ENCODE results near the gene RAD21L1.
"Not testable (repeated sequence)": the region's sequence is repeated elsewhere in the genome, so short reads cannot be mapped to it uniquely, and the experiment has no call there.

Gene RAD21L1

DNA sequence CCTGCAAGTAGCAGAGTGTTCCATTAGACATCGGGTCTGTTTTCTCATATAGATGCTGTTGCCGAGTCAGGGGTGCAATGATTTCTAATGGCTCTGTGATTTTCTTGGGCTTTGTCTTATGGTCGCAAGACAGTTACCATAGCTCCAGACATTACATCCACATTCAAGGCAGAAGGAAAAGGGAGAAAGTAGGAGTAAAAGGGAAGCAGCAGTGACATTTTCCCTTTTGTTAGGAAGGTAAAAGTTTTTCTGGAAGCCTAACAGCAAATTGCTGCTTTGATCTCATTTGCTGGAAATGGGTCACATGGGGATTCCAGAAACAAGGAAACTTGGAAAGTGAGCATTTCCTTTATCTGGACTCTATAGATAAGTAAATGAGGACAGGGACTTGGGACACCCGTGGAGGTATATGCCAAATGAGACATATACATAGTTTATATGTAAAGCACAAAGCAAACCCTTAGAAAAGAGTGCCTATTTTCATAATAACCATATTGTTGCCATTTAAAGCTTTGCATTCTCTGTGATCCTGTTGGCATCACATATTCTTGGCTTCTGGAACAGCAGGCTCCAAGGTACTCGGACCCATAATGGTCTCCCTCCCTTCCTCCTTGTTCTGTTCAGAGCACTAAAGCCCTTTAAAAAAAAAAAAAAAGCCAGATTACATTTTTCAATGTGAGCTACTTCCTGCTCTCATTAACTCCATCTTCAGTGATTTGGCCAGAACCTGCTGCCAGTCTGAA, 22.9 kb upstream of the RAD21L1 start, which contains the start of gene C20orf202:
TSS of gene C20orf202 (plus strand) at position 693 of the 743 bp plus-strand sequence. CDS start 132 bp downstream, outside the sequence.
- DNase-seq, result no peak

DNA sequence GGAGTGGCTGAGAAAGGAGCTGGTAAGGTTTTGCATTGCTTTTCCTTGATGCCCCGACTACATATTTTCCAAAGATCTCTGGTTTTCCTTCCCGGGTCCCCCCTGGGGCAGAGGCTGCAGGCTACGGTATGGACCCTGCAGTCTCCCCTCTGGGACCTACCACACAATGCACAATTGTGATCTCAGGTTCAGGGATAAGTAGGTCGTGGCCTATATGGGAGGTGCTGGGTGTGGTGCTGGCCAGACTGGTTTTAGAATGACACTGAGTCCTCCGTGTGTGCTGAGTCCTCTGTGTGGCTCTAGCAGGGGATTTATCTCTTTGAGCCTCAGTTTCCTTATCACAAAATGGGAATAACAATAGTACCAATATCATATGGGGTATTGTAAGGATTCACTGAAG, 22.2 kb upstream of the RAD21L1 start:
- DNase-seq, result no peak

DNA sequence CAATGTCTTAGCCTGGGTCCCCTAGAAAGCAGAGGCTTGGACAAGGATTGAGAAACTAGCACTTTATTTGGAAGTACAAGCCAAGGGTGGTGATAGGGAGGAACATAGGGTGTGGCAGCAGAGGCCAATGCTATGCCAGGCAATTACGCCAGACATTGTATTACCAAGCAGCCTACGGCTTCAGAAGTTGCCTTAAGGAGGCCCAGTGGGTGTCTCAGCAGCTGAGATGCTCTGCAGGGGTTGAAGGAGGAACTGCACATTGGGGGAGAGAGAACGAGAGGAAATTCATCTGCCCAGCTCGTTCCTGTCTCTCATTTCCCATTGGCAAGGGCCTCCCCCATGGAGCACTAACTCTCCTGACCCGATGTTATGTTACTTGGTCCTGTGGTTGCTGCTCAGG, 21.7 kb upstream of the RAD21L1 start:
- no peak for DNase-seq

DNA sequence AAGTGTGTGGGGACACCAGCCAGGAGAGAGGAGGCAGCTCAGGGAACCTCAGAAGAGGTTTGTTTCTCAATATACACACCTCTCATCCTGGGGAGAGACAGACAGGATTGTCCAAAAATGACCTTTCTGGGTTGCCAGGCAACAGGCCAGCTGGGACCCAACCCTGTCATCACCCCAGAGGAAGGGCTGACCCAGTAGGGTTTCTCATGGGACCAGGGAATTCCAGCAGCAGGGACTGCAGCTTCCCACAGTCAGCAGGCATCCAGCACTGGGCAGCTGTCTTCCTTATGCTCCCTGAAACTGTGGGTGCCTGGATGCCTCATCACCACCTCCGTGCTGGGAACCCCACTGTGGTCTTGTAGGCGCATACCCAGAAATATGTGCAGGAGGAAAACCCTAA, 21.3 kb upstream of the RAD21L1 start:
- no peak for DNase-seq

DNA sequence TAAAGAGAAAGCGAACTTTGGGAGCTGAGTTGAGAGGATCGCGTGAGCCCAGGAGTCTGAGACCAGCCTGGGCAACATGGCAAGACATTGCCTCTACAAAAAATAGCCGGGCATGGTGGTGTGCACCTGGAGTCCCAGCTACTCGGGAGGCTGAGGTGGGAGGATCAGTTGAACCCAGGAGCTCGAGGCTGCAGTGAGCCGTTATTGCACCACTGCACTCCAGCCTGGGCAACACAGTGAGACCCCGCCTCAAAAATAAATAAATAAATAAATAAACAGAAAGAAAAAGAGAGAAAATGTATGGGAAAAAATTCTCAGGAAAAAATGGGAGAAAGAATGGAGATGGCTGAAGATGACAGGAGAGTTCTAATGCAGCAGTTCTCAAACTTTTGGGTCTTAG, 20.0 kb upstream of the RAD21L1 start:
- no peak for DNase-seq

DNA sequence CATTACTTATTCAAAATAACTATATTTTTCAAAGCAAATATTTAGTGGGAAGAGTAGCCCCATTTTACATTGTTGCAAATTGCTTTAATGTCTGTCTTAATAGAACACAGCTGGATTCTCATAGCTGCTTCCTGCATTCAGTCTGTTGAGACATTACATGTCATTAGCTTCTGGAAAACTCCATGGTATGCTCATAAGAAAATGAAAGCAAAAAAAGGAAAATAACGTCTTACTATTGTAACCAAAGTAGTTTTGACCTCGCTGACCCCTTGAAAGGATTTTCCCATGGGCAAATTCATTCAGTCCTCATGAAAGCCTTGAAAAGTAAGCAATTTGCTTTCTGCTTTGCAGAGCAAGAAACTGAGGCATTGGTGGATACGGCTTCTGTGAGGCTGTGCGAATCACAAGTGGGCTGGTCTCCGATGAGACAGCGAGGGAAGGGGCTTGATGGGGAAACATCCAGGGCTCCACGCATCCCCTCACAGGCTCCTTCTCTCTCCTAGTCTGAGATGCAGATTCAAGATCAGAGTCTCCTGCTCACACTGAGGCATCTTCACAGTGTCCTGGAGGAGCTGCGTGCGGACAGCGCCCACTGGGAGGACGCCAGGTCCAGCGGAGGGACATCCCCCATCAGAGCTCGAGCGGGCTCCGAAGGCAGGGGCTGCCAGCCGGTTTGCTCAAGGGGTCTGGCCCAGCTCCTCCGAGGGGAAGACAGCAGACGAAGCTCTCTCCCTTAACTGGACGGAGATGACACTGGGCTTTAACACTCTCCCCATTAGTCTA, 19.3 kb upstream of the RAD21L1 start:
- DNase-seq, result no peak

DNA sequence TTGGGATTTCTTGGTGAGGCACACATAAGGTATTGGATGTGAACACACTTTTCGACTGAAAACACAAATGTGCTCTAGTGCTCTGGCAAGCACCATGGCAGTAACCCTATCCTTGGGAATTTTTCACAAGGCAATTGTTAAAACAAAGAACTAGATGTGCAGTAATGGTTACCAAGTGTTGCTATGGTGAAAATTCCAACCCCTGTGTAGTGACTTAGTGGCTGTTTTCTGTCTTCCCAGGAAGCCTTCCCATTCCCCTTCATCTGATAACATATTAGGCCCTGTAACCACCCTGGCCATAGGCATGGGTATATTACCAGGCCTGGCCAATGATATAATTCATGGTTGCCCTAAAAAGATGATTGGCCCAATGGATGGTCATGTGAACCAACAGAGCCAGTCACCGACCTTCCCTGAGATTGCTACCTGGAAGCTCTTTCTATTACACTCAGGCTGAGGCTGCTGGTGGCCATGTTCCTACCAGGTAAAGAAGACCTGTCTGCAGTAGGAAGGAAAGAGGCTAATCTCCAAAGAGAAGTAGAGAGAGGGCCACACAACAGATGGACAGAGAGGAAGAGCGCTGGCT, 18.5 kb upstream of the RAD21L1 start:
- DNase-seq, result no peak

DNA sequence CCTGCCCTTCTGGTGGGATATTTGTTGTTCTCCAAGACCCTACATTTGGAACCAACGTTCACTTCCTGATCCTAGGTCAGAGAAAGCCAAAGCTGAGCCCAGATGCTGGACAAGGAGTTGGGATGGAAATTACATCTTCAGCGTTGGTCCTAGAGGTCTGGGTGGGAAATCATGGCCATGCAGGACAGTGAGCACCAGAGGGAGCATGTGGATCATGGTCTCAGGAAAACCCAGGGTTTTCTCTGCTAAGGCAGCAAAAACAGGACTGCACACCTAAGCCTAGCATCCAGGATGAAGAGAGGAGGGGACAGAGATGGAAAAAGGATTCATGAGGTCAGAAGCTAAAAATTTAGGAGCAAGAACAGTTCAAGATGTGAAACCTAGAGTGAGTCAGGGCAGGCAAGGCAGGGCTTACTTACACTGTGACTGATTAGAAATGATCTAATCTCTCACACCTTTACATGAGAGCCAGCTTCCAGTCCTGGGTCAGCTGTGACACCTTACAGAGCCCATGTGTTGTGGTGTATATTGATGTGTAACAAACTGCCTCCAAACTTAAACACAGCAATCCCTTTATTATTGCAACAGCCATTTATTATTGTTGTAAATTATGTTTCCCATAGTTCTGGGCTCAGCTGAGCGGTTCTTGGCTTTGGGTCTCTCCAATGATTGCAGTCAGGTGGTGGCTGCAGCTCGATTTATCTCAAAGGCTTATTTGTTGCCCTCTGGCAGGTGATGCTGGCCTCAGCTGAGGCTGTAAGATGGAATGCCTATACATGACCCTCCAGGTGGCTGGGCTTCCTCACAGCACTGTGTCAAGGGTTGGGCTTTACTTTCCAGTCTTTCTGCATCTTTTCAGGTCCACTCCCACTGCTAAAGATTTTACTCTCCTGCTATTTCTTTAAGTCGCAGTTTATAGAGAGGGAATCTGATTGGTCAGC, 16.1 kb upstream of the RAD21L1 start:
- no peak for DNase-seq

DNA sequence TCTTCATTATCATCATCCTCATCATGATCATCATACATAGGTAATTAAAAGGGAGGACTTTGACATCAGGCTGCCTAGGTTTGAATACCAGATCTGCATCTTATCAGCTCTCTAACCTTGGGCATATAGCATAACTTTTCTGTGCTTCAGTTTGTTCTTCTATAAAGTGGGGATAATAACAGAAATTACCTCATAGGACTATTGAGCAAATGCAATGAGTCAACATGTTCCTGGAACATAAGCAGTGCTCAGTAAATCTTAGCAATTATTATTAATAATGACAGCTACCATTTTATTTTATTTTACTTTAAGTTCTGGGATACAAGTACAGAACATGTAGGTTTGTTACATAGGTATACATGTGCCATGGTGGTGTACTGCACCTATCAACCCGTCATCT, 15.3 kb upstream of the RAD21L1 start:
- no peak for DNase-seq

DNA sequence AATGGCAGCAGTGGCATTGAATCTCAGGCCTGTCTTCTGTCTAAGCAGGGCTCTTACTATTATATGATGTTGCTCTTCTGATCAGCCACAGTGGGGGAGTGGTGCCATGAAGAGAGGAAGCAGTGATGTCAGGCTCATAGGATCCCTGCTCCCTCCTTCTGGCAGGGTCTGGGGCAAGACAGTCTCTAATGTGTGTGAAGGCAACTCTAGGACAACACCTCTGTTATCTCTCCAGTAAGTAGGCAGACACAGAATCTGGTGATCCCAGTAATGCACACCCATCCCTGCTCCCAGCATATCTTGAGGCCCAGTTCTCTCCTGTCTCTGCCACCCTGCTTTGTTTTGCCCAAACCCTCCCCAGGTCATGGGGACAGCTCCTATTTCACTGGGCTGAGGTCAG, 13.8 kb upstream of the RAD21L1 start:
- DNase-seq, result no peak

DNA sequence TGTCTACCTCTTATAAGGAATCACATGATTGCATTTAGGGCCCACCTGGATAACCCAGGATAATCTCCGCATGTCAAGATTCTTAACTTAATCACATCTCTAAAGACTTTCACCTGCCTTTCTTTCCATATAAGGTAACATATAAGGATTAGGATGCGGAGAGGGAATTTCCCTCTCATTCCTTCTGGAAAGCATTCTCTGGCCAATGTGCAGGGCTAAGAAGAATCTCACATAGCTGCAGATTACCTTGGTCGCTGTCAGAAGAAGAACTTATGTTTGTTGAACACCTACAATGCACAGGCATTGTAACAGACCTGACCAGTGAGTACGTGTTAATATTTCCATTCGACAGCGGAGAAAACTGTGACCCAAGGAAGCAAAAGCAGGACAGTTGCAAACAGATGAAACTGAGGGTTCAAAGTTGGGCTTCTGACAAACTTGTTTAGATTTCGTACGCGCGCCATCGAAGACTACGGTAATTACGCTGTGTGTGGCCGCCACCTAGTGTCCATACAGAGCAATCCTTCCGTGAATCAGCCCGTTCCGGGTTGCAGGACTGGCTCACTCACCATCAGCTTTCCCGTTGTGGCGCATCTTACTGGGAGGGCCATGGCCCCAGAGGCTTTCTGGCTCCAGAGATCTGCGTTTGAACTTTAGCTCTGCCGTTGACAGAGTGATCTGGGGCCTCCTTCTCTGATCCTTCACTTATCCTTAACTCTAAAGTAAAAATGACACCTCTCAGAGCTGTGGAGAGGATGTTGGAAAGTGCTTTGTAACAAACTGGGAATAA, 13.0 kb upstream of the RAD21L1 start:
- DNase-seq, result peak; percentile 51

DNA sequence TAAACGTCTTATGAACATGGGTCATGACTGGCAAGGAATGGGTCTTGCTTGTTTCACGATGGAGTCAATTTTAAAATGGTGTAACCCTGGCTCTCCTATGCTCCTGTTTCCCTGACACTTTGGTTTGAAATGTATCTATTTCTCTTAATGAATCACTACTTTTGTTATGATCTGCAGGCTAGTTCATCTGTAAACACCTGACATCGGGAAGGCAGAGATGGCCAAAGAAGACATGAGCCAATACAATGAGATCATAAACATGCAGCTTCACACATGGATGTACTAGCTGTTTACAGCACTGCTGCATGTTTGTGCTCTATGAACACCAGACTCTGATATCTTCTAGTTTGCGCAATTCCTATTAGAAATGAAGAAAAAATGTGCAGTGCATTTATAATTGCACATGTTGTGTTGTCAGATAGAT, 11.0 kb upstream of the RAD21L1 start:
- DNase-seq, result no peak

DNA sequence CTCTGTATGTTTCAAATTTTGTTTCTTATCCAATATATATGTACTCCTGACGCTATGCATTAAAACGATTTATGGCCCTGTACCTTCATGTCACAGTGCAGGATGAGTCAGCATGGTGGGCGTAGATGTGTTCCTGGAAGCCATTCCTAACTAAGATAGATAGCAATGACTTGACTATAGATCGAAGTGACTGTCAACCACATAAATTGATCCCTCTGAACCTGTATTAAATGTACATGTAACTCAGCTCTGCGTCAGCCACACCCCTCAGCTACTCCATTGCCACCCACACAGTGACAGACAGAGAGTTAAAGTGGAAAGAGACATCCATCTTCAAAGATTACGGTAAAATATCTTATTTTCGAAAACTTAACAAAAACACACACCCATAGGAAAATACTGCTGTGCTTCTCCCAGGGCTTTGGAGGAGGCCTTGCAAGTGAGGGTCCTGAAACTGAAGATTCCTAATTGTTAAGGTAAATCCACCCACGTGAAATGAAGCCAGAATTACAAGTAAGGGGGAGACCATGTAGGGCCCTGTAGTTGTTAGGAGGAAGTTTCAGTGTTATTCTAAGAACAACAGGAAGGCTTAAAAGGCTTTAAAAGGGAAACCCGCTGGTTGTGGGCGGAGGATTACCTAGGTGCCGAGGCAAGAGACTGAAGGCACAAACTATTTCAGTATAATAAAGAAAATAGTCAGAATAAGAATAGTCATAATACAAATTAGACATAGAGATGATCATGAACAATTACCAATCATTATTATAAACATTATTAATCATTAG, 10.3 kb upstream of the RAD21L1 start:
- no peak for DNase-seq

DNA sequence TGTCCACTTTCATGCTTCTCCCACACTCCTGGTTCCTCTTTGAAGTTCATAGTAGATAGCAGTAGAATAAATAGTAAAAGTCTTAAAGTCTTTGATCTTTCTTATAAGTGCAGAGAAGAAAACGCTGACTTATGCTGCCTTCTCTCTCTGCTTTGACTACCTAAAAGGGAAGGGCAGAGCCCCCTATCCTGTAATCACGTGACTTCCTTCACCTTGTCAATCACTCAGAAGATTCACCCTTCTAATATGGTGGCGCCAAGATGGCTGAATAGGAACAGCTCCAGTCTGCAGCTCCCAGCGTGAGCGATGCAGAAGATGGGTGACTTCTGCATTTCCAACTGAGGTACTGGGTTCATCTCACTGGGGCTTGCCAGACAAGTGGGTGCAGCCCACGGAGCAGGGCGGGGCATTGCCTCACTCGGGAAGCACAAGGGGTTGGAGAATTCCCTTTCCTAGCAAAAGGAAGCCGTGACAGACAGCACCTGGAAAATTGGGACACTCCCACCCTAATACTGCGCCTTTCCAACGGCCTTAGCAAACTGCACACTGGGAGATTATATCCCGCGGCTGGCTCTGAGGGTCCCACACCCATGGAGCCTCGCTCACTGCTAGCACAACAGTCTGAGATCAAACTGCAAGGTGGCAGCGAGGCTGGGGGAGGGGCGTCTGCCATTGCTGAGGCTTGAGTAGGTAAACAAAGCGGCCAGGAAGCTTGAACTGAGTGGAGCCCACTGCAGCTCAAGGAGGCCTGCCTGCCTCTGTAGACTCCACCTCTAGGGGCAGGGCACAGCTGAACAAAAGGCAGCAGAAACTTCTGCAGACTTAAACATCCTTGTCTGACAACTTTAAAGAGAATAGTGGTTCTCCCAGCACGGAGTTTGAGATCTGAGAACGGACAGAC, 9.1 kb upstream of the RAD21L1 start:
- not testable (repeated sequence) for DNase-seq

DNA sequence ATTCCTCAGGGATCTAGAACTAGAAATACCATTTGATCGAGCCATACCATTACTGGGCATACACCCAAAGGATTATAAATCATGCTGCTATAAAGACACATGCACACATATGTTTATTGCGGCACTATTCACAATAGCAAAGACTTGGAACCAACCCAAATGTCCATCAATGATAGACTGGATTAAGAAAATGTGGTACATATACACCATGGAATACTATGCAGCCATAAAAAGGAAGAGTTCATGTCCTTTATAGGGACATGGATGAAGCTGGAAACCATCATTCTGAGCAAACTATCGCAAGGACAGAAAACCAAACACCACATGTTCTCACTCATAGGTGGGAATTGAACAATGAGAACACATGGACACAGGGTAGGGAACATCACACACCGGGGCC, 3.1 kb upstream of the RAD21L1 start:
- not testable (repeated sequence) for DNase-seq

DNA sequence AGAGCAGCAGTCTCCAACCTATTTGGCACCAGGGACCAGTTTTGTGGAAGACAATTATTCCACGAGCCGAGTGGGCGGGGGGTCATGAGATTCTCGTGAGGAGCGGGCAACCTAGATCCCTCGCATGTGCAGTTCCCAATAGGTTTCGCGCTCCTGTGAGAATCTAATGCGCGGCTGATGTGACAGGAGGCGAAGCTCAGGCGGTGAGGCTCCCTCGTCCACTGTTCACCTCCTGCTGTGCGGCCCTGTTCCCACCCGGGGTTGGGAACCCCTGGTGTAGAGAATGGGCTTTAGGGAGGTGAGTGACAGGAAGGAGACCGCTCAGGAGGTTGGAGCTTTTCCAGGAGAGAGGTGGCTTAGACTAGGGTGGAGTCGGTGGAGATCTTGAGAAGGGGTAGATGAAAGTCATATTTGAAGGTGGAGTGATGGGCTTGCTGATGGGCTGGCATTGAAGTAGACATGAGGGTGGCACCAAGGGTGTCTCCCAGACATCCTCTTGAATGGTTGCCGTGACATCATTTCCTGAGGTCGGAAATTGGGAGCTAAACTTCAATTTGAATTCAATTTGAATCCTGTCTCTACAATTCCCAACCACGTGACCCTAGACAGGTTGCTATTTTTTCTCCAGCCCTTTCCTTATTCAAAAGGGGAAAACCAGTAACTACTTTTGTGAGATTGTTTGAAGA, 1.5 kb upstream of the RAD21L1 start:
- DNase-seq, result no peak

DNA sequence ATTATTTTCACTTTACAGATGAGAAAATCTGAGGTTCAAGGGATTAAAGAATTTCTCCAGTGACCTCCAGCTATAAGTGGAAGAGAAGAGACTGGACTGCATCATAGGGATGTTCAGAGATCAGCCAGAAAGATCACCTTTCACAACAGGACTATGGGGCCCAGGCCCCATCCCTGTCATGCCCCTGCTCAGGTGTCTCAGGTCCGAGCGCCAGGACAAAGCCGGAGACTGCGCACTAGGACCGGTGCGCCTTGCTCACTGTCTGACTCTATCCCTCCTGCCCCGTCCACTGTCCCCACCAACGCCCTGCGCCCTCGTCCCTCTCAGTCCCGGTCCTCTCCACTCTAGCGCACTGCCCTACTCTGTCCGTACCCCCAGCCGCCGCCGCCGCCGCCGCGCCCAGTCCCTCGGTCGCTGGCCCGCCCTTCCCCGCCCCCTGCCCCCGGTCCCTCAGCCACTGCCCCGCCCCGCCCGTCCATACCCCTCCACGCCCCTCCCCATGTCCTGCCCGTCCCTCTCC, 521 bp upstream of the RAD21L1 start:
- DNase-seq, result no peak

DNA sequence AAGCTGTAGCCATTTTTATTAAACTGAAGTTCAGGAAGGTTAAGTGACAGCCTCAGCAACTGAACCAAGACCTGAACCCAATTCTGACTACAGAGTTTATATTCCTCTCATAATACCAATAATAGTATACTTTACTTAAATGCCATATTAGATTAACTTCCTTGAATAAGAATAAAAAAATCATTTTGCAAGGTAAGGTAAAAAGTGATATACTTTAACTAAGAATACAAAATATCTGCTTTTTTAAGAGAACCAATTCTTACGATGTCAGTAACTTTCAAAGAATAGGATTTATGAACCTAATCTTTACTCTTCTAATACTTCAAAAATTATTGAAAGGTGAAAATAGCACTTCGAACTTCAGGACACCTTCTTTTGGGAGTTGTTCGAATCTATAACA, 3.7 kb downstream of the RAD21L1 start:
- DNase-seq, result no peak

Data from left hindlimb (tissue), 1 donor.